OCI-LY7 (cell line): ENCODE data around the gene SLC26A9. TPM values are rescaled to one million over a fixed set of nuclear protein-coding genes. Genes with fewer than 3 reads are reported as not detected.

ENCODE experiments used
- BruUV-seq: library from RNA; stranded (reverse); fragments of 400-500 nt; replicated peaks from 2 replicates; lab custom pipeline; 2021; lab: Mats Ljungman, UMichigan
- CTCF ChIA-PET: fragments of 300-600 bp; sonication (Branson Sonifier 250); formaldehyde crosslinking; loops from one replicate; lab custom pipeline; 2022; ENCODE audit warnings: antibody characterized with exemption; ENCODE audit not compliant: unreplicated experiment; lab: Charles Lee
- POLR2A ChIA-PET: fragments of 300-600 bp; sonication (Branson Sonifier 250); formaldehyde crosslinking; loops from one replicate; lab custom pipeline; 2022; ENCODE audit warnings: antibody characterized with exemption; lab: Charles Lee
- DNase-seq: peaks from one replicate; pipeline ENCODE4 v3.0.0-alpha.2; 2015; ENCODE audit warnings: low spot score
- H2AFZ ChIP-seq: fragments of 200-600 bp; sonication (generic), shearing (Covaris generic); 2 replicates; pipeline ENCODE4 v1.6.1; 2014; ENCODE audit warnings: mild to moderate bottlenecking, antibody characterized with exemption, low read length, moderate library complexity
- H3K27ac ChIP-seq: fragments of 200-600 bp; sonication (generic); 2 replicates; pipeline ENCODE4 v1.5.1; 2014; ENCODE audit warnings: mixed run types, low read depth, mild to moderate bottlenecking, moderate library complexity, low read length, inconsistent platforms; ENCODE audit not compliant: poor library complexity, severe bottlenecking
- H3K36me3 ChIP-seq: fragments of 200-600 bp; sonication (generic); 2 replicates; pipeline ENCODE4 v1.6.1; 2014; ENCODE audit warnings: mild to moderate bottlenecking, antibody characterized with exemption, low read length, moderate library complexity, mixed read lengths; ENCODE audit not compliant: insufficient read depth
- H3K4me1 ChIP-seq: fragments of 200-600 bp; sonication (generic); 2 replicates; pipeline ENCODE4 v1.5.1; 2014; ENCODE audit warnings: mild to moderate bottlenecking, low read length; ENCODE audit not compliant: insufficient read depth, poor library complexity, severe bottlenecking
- H3K4me2 ChIP-seq: fragments of 200-600 bp; sonication (generic); 2 replicates; pipeline ENCODE4 v1.6.1; 2014; ENCODE audit warnings: mild to moderate bottlenecking, low read length
- H3K4me3 ChIP-seq: fragments of 200-600 bp; sonication (generic); 2 replicates; pipeline ENCODE4 v1.5.1; 2014; ENCODE audit warnings: mild to moderate bottlenecking, low read depth, low read length; ENCODE audit not compliant: poor library complexity, severe bottlenecking
- H3K79me2 ChIP-seq: fragments of 200-600 bp; sonication (generic); 2 replicates; pipeline ENCODE4 v1.6.1; 2016; ENCODE audit warnings: low read depth, mild to moderate bottlenecking, low read length, moderate library complexity, mixed read lengths; ENCODE audit not compliant: insufficient read depth
- H3K9me2 ChIP-seq: fragments of 200-600 bp; sonication (generic); 2 replicates; pipeline ENCODE4 v1.6.1; 2016; ENCODE audit warnings: mild to moderate bottlenecking, low read length, mixed read lengths; ENCODE audit not compliant: insufficient read depth
- H3K9me3 ChIP-seq: fragments of 200-600 bp; sonication (generic); 2 replicates; pipeline ENCODE4 v1.6.1; 2014; ENCODE audit warnings: mild to moderate bottlenecking, mixed run types, low read length, mixed read lengths
- H4K20me1 ChIP-seq: fragments of 200-600 bp; sonication (generic); 2 replicates; pipeline ENCODE4 v1.6.1; 2014; ENCODE audit warnings: mild to moderate bottlenecking, antibody characterized with exemption, low read length, moderate library complexity, mixed read lengths; ENCODE audit not compliant: insufficient read depth
- CTCF ChIP-seq: fragments of 200-600 bp; sonication (generic); conservative IDR thresholded peaks from 2 replicates; pipeline ENCODE4 v1.5.1; 2014; ENCODE audit warnings: mild to moderate bottlenecking, antibody characterized with exemption, low read length, moderate library complexity, mixed read lengths
- EZH2phosphoT487 ChIP-seq: fragments of 200-600 bp; sonication (generic); IDR thresholded peaks from 2 replicates; pipeline ENCODE4 v1.6.1; 2018; ENCODE audit warnings: low read depth, borderline replicate concordance, mild to moderate bottlenecking, mixed run types, antibody characterized with exemption, low read length, moderate library complexity, mixed read lengths
- intact Hi-C: fragments of 100-400 bp; cut with micrococcal nuclease; formaldehyde crosslinking; loops from one replicate; pipeline ENCODE4 v1.10.0; 2022; ENCODE audit not compliant: unreplicated experiment
- total RNA-seq, 2 experiments: library from RNA; depleted of rRNA in 1 of 2; stranded (reverse); fragments of >200 nt in 1 of 2; shearing (Covaris generic) in 1 of 2; gene quantifications; 2 replicates each; pipeline ENCODE4 v1.2.3, GENCODE V29; 2014 to 2022

The SLC26A9 gene
- total RNA-seq, 2 experiments from 2014 or later = not detected

- Histone ChIP-seq H3K4me1 (no peaks in the 10 kb centered on the region), H3K4me2 (no peak overlapping the region), H3K9me2 (no peaks in the 10 kb centered on the region), H3K79me2 (no peaks in the 10 kb centered on the region), H4K20me1 (no peaks in the 10 kb centered on the region), H3K9me3 (no peaks in the 10 kb centered on the region), H3K36me3 (no peaks in the 10 kb centered on the region), H3K4me3 (no peak overlapping the region), H3K27ac (no peak overlapping the region), H2AFZ (no peak overlapping the region)
- BruUV-seq = no TSS peak
- POLR2A ChIA-PET = no interaction called here
- intact Hi-C loops = no loop called here
- no peak for DNase-seq
- TF ChIP-seq CTCF (no peak), EZH2phosphoT487 (no peak)
- CTCF ChIA-PET = interaction anchor here (0.6 kb wide), 1 partner anchor 33 kb away, joined by 3 read pairs; no protein-coding TSS in a partner anchor
Measured at GRCh38 chr1:205947024-205947423, 3.8 kb upstream of the SLC26A9 start.

- TF ChIP-seq CTCF = no peak
- no peak for TF ChIP-seq EZH2phosphoT487
- no peaks in the 10 kb centered on the region for H3K9me3 ChIP-seq
- H3K4me1 ChIP-seq = no peaks in the 10 kb centered on the region
- H3K27ac ChIP-seq = no peak overlapping the region
- CTCF ChIA-PET = no interaction called here
- no peaks in the 10 kb centered on the region for H3K9me2 ChIP-seq
- H2AFZ ChIP-seq = no peak overlapping the region
- DNase-seq = no peak
- no peaks in the 10 kb centered on the region for H3K36me3 ChIP-seq
- H3K4me3 ChIP-seq = no peak overlapping the region
- H4K20me1 ChIP-seq = no peaks in the 10 kb centered on the region
- H3K4me2 ChIP-seq = no peak overlapping the region
- POLR2A ChIA-PET = no interaction called here
- no peaks in the 10 kb centered on the region for H3K79me2 ChIP-seq
- BruUV-seq = no TSS peak
- intact Hi-C loops = no loop called here
Measured at GRCh38 chr1:205945069-205945468, 1.8 kb upstream of the SLC26A9 start.

GRCh38 chr1:205944525-205944924, 1.3 kb upstream of the SLC26A9 start:
- H3K9me3 ChIP-seq = no peaks in the 10 kb centered on the region
- H3K27ac ChIP-seq = no peak overlapping the region
- no peak for DNase-seq
- CTCF ChIA-PET = no interaction called here
- H3K4me1 ChIP-seq = no peaks in the 10 kb centered on the region
- no peak overlapping the region for H3K4me3 ChIP-seq
- POLR2A ChIA-PET = interaction anchor here (0.9 kb wide), 1 partner anchor 13 kb away, joined by 3 read pairs; no protein-coding TSS in a partner anchor
- no peaks in the 10 kb centered on the region for H4K20me1 ChIP-seq
- H3K4me2 ChIP-seq = no peak overlapping the region
- no peak overlapping the region for H2AFZ ChIP-seq
- no peaks in the 10 kb centered on the region for H3K9me2 ChIP-seq
- no peak for TF ChIP-seq EZH2phosphoT487
- TF ChIP-seq CTCF = no peak
- H3K36me3 ChIP-seq = no peaks in the 10 kb centered on the region
- intact Hi-C loops = no loop called here
- BruUV-seq = no TSS peak
- H3K79me2 ChIP-seq = no peaks in the 10 kb centered on the region
